ENCODE measurements around the gene PATZ1. TPM values are rescaled to one million over a fixed set of nuclear protein-coding genes. Genes with fewer than 3 reads are reported as not detected.

Gene PATZ1
- total and polyA plus RNA-seq, 2 of the 4 experiments (the other 2 are of a cell fraction) = 6.5 to 10.5 TPM

DNA sequence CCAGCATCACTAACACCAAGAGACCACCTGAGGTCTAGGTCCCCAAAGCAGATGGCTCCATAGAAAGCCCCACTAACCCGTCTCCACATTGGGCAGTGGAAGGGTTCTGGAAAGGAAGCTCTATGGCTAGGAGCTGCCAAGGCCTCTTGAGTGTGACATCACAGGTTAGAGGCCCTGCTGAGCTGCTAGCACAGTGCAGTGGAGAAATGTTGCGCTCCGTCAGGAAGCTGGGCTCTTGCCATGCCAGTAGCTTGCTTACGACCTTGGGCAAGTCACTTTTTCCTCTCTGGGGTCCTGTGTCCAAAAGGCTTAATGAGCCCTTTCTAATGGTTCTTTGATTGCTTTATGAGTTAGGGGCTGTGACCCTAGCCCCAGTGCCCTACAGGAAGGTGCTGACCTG, 64.4 kb downstream of the PATZ1 start:
- TF ChIP-seq USF2 (IDR thresholded peaks at IDR 0.05; ENCODE audit: low read depth, low read length) (no peak), BHLHE40 (IDR thresholded peaks at IDR 0.05; ENCODE audit: low read depth, low read length) (no peak), RFX5 (IDR thresholded peaks at IDR 0.05; ENCODE audit: low read depth, low read length) (no peak), SMC3 (IDR thresholded peaks at IDR 0.05; ENCODE audit: low read depth, low read length) (no peak), POLR2A (IDR thresholded peaks at IDR 0.05; ENCODE audit: low read depth, low read length) (no peak), CHD1 (IDR thresholded peaks at IDR 0.05; ENCODE audit: low read depth, low read length) (no peak), MXI1 (IDR thresholded peaks at IDR 0.05; ENCODE audit: borderline replicate concordance, low read depth, low read length) (no peak), NFE2L2 (IDR thresholded peaks at IDR 0.05; ENCODE audit: low read depth, low read length) (no peak), FOS (IDR thresholded peaks at IDR 0.05; ENCODE audit: low read depth, low read length) (no peak), MAZ (IDR thresholded peaks at IDR 0.05; ENCODE audit: borderline replicate concordance, low read depth, low read length) (no peak), CEBPB (IDR thresholded peaks at IDR 0.05; ENCODE audit: low read depth, low read length) (no peak), RAD21 (IDR thresholded peaks at IDR 0.05; ENCODE audit: low read length) (no peak), RCOR1 (IDR thresholded peaks at IDR 0.05; ENCODE audit: insufficient replicate concordance, low read length) (no peak), MAFK (IDR thresholded peaks at IDR 0.05; ENCODE audit: low read depth, low read length) (no peak)
- TF ChIP-seq, protein P1, sequence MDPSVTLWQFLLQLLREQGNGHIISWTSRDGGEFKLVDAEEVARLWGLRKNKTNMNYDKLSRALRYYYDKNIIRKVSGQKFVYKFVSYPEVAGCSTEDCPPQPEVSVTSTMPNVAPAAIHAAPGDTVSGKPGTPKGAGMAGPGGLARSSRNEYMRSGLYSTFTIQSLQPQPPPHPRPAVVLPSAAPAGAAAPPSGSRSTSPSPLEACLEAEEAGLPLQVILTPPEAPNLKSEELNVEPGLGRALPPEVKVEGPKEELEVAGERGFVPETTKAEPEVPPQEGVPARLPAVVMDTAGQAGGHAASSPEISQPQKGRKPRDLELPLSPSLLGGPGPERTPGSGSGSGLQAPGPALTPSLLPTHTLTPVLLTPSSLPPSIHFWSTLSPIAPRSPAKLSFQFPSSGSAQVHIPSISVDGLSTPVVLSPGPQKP (IDR thresholded peaks at IDR 0.05; ENCODE audit: borderline replicate concordance, low read depth, low read length) = no peak
- TF ChIP-seq, protein P2, sequence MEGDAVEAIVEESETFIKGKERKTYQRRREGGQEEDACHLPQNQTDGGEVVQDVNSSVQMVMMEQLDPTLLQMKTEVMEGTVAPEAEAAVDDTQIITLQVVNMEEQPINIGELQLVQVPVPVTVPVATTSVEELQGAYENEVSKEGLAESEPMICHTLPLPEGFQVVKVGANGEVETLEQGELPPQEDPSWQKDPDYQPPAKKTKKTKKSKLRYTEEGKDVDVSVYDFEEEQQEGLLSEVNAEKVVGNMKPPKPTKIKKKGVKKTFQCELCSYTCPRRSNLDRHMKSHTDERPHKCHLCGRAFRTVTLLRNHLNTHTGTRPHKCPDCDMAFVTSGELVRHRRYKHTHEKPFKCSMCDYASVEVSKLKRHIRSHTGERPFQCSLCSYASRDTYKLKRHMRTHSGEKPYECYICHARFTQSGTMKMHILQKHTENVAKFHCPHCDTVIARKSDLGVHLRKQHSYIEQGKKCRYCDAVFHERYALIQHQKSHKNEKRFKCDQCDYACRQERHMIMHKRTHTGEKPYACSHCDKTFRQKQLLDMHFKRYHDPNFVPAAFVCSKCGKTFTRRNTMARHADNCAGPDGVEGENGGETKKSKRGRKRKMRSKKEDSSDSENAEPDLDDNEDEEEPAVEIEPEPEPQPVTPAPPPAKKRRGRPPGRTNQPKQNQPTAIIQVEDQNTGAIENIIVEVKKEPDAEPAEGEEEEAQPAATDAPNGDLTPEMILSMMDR (conservative IDR thresholded peaks at IDR 0.05; ENCODE audit: low read depth, low read length) = no peak
- Histone ChIP-seq H3K4me1 (ENCODE audit: control insufficient read depth, insufficient read depth, low read length) (no peaks in the 10 kb centered on the region), H3K4me3 (ENCODE audit: insufficient read depth, low read depth, low read length) (no peak overlapping the region), H2AK5ac (ENCODE audit: low read depth, low read length) (no peak overlapping the region), H3K9me3 (ENCODE audit: control insufficient read depth, insufficient read depth, low read length) (no peaks in the 10 kb centered on the region), H3K18ac (ENCODE audit: low read depth, low read length) (no peak overlapping the region), H2BK15ac (ENCODE audit: low read depth, low read length) (no peak overlapping the region), H3K79me1 (ENCODE audit: low read depth in 1 of 2, low read length in 2 of 2) (no peaks in the 10 kb centered on the region), H4K8ac (ENCODE audit: low read depth in 2 of 2, low read length in 2 of 2) (no peak overlapping the region), H4K91ac (ENCODE audit: insufficient read depth, low read depth, low read length) (no peak overlapping the region), H3K4ac (ENCODE audit: low read depth, low read length) (no peak overlapping the region), H3K27me3 (ENCODE audit: control insufficient read depth, insufficient read depth, low read length) (no peaks in the 10 kb centered on the region), H3K14ac (replicated peaks; ENCODE audit: low read depth, low read length) (no peak overlapping the region), H2BK20ac (ENCODE audit: low read depth, low read length) (no peak overlapping the region), H4K5ac (ENCODE audit: low read depth, low read length) (no peak overlapping the region), H2BK120ac (ENCODE audit: low read depth, low read length) (no peak overlapping the region), H4K20me1 (ENCODE audit: insufficient read depth, low read length) (peaks cover 7% of the 10 kb centered on the region; the same call in 1 of the 2 replicates), H3K9ac (ENCODE audit: low read depth, low read length) (no peak overlapping the region), H2AK9ac (replicated peaks; ENCODE audit: low read depth, low read length, poor library complexity) (no peak overlapping the region), H2BK5ac (ENCODE audit: low read depth, low read length, poor library complexity, severe bottlenecking) (no peak overlapping the region), H3K9me1 (ENCODE audit: insufficient read depth, low read length) (no peaks in the 10 kb centered on the region; the same call in 1 of the 2 replicates), H3K27ac (ENCODE audit: insufficient read depth, low read length) (no peak overlapping the region), H3K23ac (ENCODE audit: low read depth, low read length) (no peak overlapping the region), H3K36me3 (ENCODE audit: control insufficient read depth, insufficient read depth, low read length) (peaks cover 51% of the 10 kb centered on the region), H2AFZ (replicated peaks; ENCODE audit: low read length, poor library complexity) (no peak overlapping the region), H3K56ac (ENCODE audit: extremely low read depth, insufficient read depth, low read length) (no peak overlapping the region), H3K4me2 (ENCODE audit: low read depth, low read length) (no peak overlapping the region)
- DNase-seq = no peak
- ChIA-PET POLR2A (ENCODE audit: unreplicated experiment) (interaction anchor here (0.8 kb wide), 1 partner anchor 9 kb away, joined by 3 read pairs; no protein-coding TSS in a partner anchor), CTCF (interaction anchor here (0.7 to 1.1 kb wide), 3 partner anchors 8 to 11 kb away, joined by 3 to 4 read pairs (median 4); partner anchors contain the start of gene PIK3IP1)
- dilution Hi-C loops (cut with HindIII; ENCODE audit: low sequenced_read_pairs, unreplicated experiment) (no loop called here), intact Hi-C loops (cut with micrococcal nuclease) (no loop called here), in situ Hi-C loops (cut with MboI; ENCODE audit: low sequenced_read_pairs) (loop anchor here (10.0 kb wide), 1 partner anchor 63 kb away; the partner anchor contains the start of gene PATZ1)
- no peak for ATAC-seq (ENCODE audit: low read depth)
- no TSS peak for BruUV-seq (replicated peaks)
- no CpG with 5 or more reads among the region's 4 CpGs for WGBS, 2 experiments (ENCODE audit: extremely low coverage in 2 of 2, insufficient read length in 1 of 2)

Data from IMR-90 (cell line).